ENCODE data around the gene SLC39A7.
"Not testable (repeated sequence)": the region's sequence is repeated elsewhere in the genome, so short reads cannot be mapped to it uniquely, and the experiment has no call there.

SLC39A7 gene

DNA sequence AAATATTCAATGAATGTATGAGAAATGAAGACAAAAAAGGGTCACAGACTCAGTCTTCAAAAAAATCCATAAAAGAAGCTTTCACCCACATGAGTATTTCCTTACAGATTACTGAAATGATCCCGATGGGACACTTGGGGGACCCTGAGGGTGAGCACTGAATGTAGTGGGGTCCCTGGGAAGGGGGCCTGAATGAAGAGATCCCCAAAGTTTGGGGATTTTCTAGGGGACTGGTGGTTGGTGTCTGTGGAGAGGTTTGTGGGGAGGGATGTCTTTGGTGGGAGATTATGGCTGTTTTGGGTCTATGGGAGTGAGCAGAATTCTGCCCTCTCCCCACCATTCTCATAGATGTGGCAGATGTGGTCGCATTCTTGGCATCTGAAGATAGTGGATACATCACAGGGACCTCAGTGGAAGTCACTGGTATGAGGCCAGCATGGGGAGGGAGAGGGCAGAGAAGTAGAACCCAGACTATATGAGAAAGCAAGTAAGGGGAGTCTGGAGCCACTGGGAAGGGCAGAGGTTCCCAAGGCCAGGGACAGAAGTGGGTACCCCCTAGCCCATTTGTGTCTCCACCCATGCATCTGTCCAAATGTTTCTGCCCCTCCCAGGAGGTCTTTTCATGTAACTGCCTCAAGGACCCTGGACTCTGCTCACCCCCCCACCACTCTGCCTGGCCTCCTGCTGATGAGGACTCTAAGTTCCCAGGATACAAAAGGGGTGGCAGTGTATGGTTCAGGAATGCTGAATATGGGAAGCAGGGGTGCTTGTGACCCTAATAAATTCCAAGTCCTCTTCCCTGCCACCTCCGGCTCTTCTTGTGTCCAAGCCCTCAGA, 5.6 kb downstream of the SLC39A7 start:
- no peak for FAIRE-seq

DNA sequence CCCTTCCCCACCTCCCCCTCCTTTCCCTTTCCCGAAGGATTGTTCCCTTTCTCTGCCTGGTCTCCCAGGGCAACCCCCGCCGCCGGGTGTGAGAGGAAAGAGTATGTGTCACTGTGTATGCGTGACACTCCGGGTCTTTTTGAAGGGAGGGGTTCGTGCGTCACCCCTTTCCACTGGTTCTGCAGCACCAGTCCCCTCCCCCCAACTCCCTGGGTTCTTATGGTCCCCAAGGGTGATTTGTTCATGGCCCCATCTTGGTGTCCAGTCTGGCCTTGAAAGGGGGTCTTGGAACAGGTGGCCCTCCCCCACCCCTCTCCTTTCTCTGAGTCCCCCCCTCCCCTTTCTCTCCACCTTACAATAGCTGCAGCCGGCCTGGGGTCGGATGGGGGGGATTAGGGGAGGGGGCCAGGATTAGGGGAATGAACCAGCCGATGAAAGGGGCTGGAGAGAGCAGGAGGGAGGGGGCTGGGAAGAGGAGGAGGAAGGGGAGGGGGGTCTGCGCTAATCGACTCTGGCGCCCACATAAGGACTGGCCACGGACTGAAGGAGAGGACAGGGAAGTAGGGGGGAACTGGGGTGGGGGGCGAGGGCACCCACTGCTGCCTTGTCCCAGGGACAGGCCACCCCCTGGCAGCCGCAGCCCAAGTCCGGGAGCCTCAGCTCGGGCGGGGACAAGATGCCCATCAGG, 6.3 kb downstream of the SLC39A7 start:
- no peak for FAIRE-seq

DNA sequence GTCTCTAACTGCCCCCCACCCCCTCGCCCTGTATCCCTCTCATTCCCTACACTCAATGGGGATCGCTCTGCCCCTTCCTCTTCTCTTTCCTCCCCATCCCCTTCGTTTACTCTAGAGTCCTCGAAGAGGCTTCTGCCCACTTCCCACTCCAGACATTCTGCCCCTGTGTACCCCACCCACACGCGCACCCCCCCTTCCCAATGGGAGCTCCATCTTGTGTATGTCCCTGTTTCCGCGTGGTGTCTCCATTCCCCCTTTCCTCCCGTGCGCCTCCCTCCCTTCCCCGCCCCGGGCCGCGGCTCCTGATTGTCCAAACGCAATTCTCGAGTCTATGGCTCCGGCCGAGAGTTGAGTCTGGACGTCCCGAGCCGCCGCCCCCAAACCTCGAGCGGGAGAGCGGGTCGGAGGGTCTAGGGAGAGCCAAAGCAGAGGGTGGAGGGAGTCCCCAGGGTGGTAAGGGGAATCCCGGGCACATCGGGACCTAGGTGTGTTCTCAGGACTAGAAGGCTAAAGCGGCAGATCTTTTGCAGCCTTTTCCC, 7.0 kb downstream of the SLC39A7 start:
- FAIRE-seq: no peak

DNA sequence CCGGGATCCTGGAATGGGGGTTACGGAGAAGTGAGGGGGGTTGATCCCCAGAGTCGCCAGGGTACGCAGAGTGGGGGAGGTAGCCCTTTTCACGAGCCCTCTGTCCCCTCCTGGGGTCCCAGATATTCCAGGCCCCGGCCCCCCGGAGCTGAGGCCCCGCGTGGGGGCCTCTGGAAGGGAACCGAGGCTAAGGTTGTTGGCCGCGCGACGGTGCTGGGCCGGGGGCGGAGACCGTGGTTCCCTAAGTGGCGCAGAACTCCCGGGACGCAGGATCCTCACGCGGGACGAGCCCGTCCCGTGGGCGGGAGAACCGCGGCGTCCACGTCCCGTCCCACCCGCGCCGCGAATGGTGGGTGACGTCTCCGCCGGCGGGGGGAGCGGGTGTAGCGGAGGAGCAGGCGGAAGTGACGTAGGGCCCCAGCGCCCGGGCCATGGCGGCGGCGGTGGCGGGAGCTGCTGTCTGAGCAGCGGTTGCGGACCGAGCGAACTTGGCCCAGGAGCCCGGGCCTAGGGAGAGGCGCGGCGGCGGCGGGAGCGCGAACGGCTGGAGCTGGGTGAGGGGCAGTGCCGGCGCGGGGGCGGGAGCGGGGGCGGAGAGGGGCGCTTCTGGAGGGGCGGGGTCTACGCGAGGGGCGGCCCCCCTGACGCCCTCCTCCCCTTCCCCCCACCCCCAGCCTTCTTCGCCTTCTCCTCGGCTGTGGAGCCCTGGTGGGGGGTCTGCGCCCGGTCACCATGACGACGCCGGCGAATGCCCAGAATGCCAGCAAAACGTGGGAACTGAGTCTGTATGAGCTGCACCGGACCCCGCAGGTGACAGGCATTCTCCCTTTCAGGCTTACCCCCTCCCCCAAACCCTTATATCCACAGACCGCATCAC, 7.7 kb downstream of the SLC39A7 start, which contains the start of gene RING1:
Gene RING1, plus strand, starts transcription at position 410 of the 877 bp plus-strand sequence. Its CDS starts 323 bp downstream, at position 733.
- FAIRE-seq: no peak

DNA sequence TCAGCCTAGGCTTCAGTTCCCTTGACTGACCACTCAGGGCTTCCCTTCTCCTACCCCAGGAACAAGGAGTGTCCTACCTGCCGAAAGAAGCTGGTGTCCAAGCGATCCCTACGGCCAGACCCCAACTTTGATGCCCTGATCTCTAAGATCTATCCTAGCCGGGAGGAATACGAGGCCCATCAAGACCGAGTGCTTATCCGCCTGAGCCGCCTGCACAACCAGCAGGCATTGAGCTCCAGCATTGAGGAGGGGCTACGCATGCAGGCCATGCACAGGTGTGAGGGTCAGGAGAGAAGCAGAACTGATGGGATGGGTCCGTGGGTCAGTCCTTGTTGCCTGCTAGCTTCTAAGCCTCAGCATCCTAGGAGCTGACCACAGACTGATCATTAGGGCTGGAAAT, 9.2 kb downstream of the SLC39A7 start:
- no peak for FAIRE-seq

DNA sequence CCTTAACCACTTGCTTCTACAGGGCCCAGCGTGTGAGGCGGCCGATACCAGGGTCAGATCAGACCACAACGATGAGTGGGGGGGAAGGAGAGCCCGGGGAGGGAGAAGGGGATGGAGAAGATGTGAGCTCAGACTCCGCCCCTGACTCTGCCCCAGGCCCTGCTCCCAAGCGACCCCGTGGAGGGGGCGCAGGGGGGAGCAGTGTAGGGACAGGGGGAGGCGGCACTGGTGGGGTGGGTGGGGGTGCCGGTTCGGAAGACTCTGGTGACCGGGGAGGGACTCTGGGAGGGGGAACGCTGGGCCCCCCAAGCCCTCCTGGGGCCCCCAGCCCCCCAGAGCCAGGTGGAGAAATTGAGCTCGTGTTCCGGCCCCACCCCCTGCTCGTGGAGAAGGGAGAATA, 10.5 kb downstream of the SLC39A7 start:
- no peak for FAIRE-seq

DNA sequence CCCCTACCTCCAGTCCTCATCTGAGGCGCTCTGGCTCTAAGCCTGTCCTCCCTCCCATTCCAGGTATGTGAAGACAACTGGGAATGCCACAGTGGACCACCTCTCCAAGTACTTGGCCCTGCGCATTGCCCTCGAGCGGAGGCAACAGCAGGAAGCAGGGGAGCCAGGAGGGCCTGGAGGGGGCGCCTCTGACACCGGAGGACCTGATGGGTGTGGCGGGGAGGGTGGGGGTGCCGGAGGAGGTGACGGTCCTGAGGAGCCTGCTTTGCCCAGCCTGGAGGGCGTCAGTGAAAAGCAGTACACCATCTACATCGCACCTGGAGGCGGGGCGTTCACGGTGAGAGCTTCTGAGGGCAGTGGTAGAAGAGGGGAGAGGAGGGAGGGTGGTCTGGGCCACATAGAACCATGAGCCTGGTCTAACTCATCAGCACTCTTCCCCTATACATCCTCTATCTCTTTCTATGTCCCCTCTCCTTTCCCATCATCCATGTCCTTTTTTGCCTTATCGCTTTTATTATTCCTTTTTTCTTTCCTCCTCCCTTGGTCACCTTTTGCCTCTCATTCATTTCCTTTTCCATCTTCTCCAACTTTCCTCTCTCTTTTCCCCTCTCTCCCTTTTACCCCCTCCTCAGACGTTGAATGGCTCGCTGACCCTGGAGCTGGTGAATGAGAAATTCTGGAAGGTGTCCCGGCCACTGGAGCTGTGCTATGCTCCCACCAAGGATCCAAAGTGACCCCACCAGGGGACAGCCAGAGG, 11.2 kb downstream of the SLC39A7 start:
- no peak for FAIRE-seq

DNA sequence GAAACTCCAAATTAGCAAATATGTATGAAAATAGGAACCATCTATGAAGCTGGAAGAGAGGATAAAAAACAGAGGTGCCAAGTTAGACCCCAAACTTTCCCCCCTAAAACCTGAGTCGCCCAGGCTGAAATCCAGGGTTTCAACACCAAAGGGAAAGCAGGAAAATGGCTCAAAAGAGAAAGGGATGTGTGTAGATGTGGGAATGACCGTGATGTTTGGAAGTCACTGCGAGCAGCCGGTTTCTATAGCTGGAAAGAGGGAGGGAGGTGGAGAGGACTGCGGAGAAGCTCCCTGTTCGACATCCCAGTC, 12.1 kb downstream of the SLC39A7 start:
- no peak for FAIRE-seq

DNA sequence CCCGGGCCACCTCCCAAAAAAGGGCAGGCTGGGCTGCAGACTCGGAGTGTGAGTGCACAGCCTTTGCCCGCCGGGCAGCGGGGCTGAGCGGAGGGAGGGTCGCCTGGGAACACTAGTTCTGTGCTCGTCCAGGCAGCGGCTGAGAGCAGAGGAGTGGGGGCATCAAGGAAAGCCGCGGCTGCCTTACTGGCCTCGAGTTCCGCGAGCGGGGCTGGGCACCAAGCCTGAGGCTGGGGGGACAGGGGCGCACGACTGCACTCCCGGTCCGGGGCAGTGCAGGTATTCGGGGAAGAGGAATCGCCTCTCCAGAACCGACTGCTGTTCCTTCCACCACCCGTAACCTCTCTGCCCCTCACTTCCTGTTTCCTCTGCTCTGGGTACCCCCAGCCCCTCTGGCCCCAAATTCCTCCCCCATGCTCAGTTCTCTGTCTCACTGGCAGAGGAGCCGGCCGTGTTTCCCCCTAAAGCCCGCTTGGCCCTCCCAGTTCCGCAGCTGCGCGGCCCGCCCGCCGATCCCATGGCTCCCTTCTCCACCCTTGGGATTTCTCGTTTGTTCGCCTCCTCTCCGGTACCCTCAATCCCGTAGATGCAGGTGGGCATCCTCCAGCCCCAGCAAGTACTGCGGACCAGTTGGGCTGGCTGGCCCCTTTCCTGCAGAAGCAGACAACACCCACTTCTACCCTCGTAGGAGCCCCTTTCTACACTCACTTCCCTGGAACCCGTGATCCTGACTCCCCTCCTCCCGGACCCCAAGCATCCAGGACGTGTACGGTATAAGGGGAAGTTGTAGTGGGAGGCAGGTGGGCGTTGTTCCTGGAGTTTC, 12.7 kb downstream of the SLC39A7 start:
- FAIRE-seq: no peak

DNA sequence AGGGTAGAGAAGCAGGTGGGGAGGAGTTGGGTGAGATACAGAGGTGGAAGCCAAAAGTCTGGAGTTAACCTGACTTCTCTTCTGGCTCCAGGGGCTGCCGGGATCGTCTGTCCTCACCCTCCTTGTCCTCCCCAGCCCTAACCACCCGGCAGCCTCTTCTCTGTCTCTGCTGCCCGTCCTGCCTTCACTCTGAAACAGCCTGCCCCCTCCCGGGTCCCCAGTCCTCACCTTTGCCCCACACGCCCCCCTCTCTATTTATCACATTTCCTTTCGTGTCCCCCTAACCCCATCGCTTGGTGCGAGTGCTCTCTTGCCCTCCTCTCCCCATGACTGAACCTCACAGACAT, 13.3 kb downstream of the SLC39A7 start:
- FAIRE-seq: no peak

DNA sequence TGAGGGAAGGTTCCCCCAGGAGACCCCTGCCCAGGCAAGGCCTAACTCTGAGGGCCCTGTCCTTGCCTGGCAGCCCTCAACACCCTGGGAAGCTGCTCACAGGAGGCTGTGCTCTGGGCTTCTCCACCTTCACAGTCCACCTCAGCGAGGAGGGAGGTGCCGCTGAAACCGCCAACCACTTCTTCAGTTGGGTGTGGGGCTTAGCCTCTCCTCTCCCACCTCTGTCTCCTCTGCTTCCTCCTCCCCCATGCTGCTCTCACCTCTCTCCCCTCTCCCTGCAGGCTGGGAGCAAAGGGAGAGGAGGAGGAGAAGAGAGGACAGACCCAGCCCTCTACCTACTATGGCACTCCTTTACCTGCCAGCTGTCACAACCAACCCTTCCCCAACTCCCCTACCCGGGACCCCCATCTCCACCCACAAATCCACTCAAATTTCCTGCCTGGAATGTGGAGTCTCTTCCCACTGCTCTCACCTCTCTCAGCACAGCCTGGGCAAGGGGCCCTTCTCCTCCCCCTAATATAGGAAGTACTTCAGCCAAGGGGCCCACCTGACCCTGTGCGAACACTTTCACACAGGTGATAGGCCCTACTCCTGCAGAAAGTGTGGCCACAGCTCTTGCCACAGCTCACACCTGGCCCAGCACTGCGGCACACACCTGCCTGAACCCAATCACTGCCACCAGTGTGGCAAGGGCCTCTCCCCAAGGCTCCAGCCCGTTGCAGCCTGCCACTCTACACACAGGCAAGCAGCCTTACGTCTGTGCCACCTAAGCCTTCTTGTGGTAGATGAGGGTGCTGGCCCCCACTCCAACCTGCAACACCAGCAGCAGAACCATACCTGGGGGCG, 14.8 kb downstream of the SLC39A7 start:
- no peak for FAIRE-seq

DNA sequence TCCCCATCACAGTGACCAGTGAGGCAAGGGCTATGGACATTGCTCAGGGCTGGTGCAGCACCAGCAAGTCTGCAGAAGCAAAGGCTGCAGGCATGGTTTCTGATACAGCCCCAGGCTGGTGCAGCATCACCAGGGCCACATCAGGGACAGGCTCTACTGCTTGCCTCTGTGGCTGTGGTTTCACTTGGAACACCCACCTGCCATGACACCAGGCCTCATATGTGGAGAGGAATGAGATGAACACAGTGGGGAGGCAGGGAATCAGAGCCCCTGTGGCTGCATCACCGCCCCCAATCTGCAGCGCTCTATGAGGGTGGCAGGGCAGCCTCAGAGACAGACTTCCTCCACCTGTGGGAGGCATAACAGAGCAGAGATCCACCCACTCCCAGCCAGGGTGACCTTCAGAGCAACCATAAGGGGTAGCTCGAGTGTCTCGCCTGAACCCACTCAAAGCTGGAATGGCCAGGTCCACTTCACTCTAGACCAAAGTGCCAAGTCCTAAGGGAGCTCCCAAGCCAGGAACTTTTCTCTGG, 15.5 kb downstream of the SLC39A7 start:
- no peak for FAIRE-seq

DNA sequence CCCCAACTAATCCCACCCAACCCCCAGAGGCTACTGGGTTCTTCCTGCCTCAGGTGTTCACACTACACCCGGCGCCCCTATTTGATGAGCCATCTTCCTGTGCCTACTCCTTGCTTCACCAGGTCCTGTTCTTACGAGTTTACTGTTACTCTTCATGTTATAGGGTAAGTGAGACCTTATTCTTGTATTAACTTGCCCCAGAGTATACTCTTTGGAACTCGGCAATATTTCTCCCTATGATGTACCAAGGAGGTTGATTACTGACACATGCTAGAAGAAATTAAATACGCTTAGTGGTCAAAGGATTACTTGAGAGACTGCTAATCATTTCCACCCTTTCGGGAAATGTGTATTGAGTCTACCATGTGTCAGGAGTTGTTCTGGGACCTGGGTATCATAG, 16.6 kb downstream of the SLC39A7 start:
- no peak for FAIRE-seq

DNA sequence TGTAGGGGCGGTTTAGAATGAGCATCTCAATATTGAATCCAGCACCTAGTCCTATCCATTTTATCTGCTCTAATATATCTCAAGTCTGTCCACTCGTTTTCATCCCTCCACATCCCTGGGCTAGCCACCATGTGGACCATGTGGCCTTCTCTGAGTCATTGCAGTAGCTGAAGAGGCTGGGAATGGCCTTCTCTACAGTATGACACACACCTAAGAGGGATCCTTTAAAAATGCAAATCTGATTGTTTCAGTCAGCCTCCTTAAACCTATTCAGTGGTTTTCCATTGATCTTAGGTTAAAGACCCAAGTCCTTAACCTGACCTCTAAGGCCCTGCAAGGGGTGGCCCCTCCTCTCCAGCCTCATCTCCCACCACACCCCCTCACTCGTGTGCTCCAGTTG, 17.0 kb downstream of the SLC39A7 start:
- no peak for FAIRE-seq

DNA sequence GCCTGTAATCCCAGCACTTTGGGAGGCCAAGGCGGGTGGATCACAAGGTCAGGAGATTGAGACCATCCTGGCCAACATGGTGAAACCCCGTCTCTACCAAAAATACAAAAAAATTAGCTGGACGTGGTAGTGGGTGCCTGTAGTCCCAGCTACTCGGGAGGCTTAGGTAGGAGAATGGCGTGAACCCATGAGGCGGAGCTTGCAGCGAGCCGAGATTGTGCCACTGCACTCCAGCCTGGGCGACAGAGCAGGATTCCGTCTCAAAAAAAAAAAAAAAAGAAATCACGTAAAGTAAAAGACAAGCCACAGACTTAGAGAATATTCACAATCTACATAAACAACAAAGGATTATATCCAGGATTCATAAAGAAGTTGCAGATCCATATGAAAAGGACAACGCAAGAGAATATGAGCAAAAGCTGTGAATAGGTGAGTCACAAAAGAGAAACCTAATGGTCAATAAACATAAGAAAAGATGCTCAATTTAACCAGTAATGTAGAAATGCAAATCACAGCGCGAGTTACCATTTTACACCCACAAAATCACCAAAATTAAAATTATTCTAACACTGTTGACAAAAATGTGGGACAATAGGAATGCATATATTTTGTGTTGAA, 25.9 kb downstream of the SLC39A7 start:
- not testable (repeated sequence) for FAIRE-seq

DNA sequence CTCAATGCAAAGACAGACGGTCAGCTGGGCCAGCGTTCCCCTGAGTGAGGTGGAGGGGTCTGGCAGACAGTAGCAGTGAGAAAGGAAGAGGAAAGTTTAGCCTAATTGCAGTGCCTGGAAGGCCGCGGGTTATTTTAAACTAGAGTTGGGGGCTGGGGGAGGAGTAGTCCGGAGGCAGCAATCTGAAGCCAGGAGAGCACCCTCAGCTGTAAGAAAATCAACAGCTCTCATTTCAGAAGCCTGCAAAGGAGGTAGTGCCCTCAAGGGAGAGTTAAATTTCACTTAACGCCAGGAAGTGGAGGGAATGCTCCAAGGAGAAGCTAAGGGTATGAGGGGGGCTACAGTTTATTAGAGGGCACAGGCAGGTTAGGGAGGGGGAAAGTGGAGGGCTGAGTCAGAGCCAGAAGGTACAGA, 34.6 kb downstream of the SLC39A7 start:
- no peak for FAIRE-seq

DNA sequence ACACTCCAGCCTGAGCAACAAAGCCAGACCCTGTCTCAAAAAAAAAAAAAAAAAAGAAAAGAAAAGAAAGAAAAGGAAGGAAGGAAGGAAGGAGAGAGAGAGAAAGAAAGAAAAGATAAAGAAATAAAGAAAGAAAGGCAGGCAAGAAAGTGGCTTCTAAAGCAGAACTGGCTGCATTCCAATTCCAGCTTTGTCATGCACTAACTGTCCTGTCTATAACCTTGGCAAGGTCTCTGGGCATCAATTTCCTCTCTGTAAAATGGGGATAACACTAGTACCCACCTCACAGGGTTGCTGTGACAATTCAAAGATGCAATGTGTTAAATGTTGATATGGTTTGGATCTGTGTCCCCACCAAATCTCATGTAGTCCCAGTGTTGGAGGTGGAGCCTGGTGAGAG, 35.7 kb downstream of the SLC39A7 start:
- no peak for FAIRE-seq

DNA sequence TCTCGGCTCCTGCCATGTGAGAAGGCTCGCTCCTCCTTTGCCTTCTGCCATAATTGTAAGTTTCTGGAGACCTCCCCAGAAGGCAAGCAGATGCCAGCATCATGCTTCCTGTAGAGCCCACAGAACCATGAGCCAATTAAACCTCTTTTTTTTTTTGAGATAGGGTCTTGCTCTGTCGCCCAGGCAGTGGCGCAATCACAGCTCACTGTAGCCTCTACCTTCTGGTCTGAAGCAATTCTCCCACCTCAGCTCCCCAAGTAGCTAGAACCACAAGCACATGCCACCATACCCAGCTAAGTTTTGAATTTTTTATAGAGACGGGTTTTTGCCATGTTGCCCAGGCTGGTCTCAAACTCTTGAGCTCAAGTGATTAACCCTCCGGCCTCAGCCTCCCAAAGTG, 36.2 kb downstream of the SLC39A7 start:
- no peak for FAIRE-seq

DNA sequence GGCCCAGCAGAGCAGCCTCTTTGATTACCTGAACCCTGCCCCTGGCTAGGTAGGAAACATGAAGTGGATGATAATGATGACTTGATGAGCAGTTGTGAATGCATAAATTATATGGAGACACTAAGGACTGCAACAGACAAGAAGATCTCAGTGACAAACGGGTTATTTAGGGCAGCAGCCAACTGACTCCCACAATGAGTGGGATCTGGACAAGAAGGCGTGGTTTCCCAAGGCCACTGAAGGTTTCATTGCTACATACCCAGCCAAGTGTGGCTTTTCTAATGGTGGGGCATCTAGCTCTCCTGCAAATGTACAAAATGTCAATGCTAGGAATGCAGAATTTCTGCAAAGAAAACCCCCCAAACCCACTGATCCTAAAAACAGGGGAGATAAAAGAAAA, 37.1 kb downstream of the SLC39A7 start:
- FAIRE-seq: no peak

DNA sequence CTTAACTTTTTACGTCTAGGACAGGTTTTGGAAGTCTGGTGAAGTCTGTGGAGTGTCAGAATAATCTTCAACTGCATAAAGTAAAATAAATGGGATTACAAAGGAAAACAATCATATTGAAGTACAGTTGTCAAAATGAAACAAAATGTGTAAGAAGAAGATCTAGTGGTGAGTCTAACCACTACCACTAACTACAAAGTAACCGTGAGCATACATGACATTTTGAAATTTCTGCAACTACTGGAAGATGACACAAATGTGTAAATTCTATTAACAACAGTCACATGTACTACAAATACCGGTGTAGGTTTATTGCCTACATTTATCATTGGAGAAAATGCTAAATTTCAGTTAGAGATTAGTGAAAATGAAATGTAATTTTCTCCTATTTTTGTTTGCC, 41.3 kb downstream of the SLC39A7 start:
- no peak for FAIRE-seq
